Activated CD8-positive, alpha-beta T cell treated with anti-CD3 and anti-CD28 coated beads for 36 hours (primary cell): ENCODE measurements around the gene SLC44A2. TPM values are rescaled to one million over a fixed set of nuclear protein-coding genes. Genes with fewer than 3 reads are reported as not detected.

Experiments
- ATAC-seq: fragments of 200-7000 bp; cut with Tn5 transposase; one replicate; pipeline ENCODE4 v1.10.0; 2021; ENCODE audit warnings: mild to moderate bottlenecking, moderate library complexity
- CTCF ChIA-PET: fragments of 350-600 bp; sonication (Branson Sonifier 250); formaldehyde crosslinking; loops from one replicate; lab custom pipeline; 2021; ENCODE audit warnings: antibody characterized with exemption; lab: Charles Lee
- POLR2A ChIA-PET: fragments of 350-600 bp; sonication (Branson Sonifier 250); formaldehyde crosslinking; loops from one replicate; lab custom pipeline; 2021; ENCODE audit warnings: antibody characterized with exemption; lab: Charles Lee
- DNase-seq: peaks from one replicate; pipeline ENCODE4 v3.0.0-alpha.2; 2020
- H3K27ac Mint-ChIP-seq: one replicate; pipeline ENCODE4 v1.8.0; 2021; ENCODE audit warnings: mild to moderate bottlenecking, mixed read lengths
- H3K27me3 Mint-ChIP-seq: one replicate; pipeline ENCODE4 v1.8.0; 2021; ENCODE audit warnings: mixed read lengths
- H3K36me3 Mint-ChIP-seq: one replicate; pipeline ENCODE4 v1.8.0; 2021; ENCODE audit warnings: low read depth, mixed read lengths
- H3K4me1 Mint-ChIP-seq: one replicate; pipeline ENCODE4 v1.8.0; 2021; ENCODE audit warnings: low read depth, mixed read lengths
- H3K4me3 Mint-ChIP-seq: one replicate; pipeline ENCODE4 v1.8.0; 2021; ENCODE audit warnings: mild to moderate bottlenecking, moderate library complexity, mixed read lengths
- H3K9me3 Mint-ChIP-seq: one replicate; pipeline ENCODE4 v1.8.0; 2021; ENCODE audit warnings: mixed read lengths
- intact Hi-C: fragments of 100-400 bp; cut with micrococcal nuclease; formaldehyde crosslinking; loops from one replicate; pipeline ENCODE4 v1.10.0; 2022
- total RNA-seq, 2 experiments: library from RNA; stranded (reverse); gene quantifications; one replicate each; pipeline ENCODE4 v1.2.3, GENCODE V29; 2021
- TF ChIP-seq, protein P1 (sequence below): fragments of 200-600 bp; IDR thresholded peaks from one replicate; pipeline ENCODE4 v1.8.0; 2022; ENCODE audit warnings: antibody characterized with exemption, mild to moderate bottlenecking

SLC44A2 gene
- total RNA-seq, 2 experiments from 2014 or later: 66.0 to 71.4 TPM

- ATAC-seq: peak; percentile 25
- intact Hi-C loops: loop anchor here (5.0 kb wide), 1 partner anchor 42 kb away; no protein-coding TSS in a partner anchor
- peak overlapping the region; percentile 87 for H3K4me3 Mint-ChIP-seq
- peaks cover 52% of the 10 kb centered on the region for H3K36me3 Mint-ChIP-seq
- peak; percentile 69 for DNase-seq
- peaks cover 1% of the 10 kb centered on the region for H3K27me3 Mint-ChIP-seq
- TF ChIP-seq, protein P1, sequence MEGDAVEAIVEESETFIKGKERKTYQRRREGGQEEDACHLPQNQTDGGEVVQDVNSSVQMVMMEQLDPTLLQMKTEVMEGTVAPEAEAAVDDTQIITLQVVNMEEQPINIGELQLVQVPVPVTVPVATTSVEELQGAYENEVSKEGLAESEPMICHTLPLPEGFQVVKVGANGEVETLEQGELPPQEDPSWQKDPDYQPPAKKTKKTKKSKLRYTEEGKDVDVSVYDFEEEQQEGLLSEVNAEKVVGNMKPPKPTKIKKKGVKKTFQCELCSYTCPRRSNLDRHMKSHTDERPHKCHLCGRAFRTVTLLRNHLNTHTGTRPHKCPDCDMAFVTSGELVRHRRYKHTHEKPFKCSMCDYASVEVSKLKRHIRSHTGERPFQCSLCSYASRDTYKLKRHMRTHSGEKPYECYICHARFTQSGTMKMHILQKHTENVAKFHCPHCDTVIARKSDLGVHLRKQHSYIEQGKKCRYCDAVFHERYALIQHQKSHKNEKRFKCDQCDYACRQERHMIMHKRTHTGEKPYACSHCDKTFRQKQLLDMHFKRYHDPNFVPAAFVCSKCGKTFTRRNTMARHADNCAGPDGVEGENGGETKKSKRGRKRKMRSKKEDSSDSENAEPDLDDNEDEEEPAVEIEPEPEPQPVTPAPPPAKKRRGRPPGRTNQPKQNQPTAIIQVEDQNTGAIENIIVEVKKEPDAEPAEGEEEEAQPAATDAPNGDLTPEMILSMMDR: no peak
- ChIA-PET POLR2A (interaction anchor here (0.6 to 5.2 kb wide), 11 partner anchors 8 to 368 kb away, joined by 3 to 36 read pairs (median 4); partner anchors contain the start of genes ICAM4 and QTRT1), CTCF (interaction anchor here (1.6 to 1.7 kb wide), 3 partner anchors 11 to 73 kb away, joined by 4 to 12 read pairs (median 9); no protein-coding TSS in a partner anchor)
- H3K27ac Mint-ChIP-seq: peak overlapping the region; percentile 98
- no peaks in the 10 kb centered on the region for H3K9me3 Mint-ChIP-seq
- peaks cover 34% of the 10 kb centered on the region for H3K4me1 Mint-ChIP-seq
Measured at GRCh38 chr19:10654610-10655456, 29.5 kb downstream of the SLC44A2 start.

GRCh38 chr19:10655457-10656312, 30.3 kb downstream of the SLC44A2 start:
- Mint-ChIP-seq H3K4me3 (peak overlapping the region; percentile 87), H3K27me3 (peaks cover 1% of the 10 kb centered on the region), H3K27ac (peak overlapping the region; percentile 90), H3K9me3 (no peaks in the 10 kb centered on the region), H3K36me3 (peaks cover 61% of the 10 kb centered on the region), H3K4me1 (peaks cover 38% of the 10 kb centered on the region)
- DNase-seq: no peak
- ChIA-PET CTCF (interaction anchor here (1.6 to 1.7 kb wide), 3 partner anchors 12 to 74 kb away, joined by 4 to 12 read pairs (median 9); no protein-coding TSS in a partner anchor), POLR2A (interaction anchor here (0.6 to 5.2 kb wide), 12 partner anchors 9 to 369 kb away, joined by 3 to 36 read pairs (median 4); partner anchors contain the start of genes ICAM4 and QTRT1)
- intact Hi-C loops: no loop called here
- ATAC-seq: no peak
- TF ChIP-seq, protein P1: no peak

DNA sequence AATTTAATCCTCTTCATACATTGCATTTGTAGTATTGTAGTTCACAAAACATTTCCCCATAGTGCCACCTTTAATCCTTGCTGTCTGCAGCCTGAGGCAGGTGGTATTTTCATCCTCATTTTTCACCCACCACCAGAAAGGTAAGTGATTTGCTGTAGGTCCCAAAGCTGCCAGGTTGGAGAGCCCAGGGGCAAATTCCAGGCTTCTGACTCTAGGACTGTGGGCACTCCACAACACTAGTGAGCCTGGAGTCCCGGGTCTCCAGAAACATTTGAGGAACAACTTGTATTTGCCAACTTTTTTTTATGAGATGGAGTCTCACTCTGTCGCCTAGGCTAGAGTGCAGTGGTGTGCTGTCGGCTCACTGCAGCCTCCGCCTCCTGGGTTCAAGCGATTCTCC, 35.0 kb downstream of the SLC44A2 start:
- no peak overlapping the region for H3K4me3 Mint-ChIP-seq
- intact Hi-C loops: no loop called here

DNA sequence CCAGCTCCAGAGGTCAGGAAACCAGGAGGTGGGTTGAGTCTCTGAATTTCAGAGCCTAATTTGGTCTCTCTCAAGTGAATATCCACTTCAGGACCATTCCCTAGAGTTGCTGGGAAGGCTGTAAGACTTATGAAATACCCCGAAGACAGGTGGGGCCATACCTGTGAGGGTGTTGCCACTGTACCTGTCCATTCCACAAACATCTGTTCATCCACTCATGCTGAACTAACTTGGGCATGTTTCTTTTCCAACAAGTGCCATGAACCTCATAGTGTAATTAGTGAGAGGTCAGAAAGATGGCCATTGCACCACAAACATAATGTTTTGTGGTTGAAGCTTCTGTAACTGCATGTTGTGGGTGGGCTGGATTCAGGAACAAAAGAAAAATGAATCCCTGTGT, 36.6 kb downstream of the SLC44A2 start:
- peak overlapping the region; percentile 5 for H3K4me3 Mint-ChIP-seq
- no peak for ATAC-seq
- H3K4me1 Mint-ChIP-seq: peaks cover 56% of the 10 kb centered on the region

More for the DNA sequence above, 35.0 kb downstream of the SLC44A2 start:
- Mint-ChIP-seq H3K36me3 (peaks cover 58% of the 10 kb centered on the region), H3K9me3 (no peaks in the 10 kb centered on the region), H3K4me1 (peaks cover 56% of the 10 kb centered on the region), H3K27ac (peak overlapping the region; percentile 74), H3K27me3 (no peaks in the 10 kb centered on the region)
- no peak for ATAC-seq
- no peak for DNase-seq
- TF ChIP-seq, protein P1: no peak
- CTCF ChIA-PET: interaction anchor here (2.5 kb wide), 1 partner anchor 79 kb away, joined by 14 read pairs; no protein-coding TSS in a partner anchor
- POLR2A ChIA-PET: interaction anchor here (3.2 to 3.7 kb wide), 2 partner anchors 10 to 13 kb away, joined by 13 to 22 read pairs; no protein-coding TSS in a partner anchor

More for the DNA sequence above, 36.6 kb downstream of the SLC44A2 start:
- peaks cover 48% of the 10 kb centered on the region for H3K36me3 Mint-ChIP-seq
- H3K27ac Mint-ChIP-seq: peak overlapping the region; percentile 74
- DNase-seq: no peak
- H3K9me3 Mint-ChIP-seq: no peaks in the 10 kb centered on the region
- intact Hi-C loops: no loop called here
- ChIA-PET CTCF (interaction anchor here (0.8 to 2.5 kb wide), 5 partner anchors 9 to 81 kb away, joined by 3 to 14 read pairs (median 4); no protein-coding TSS in a partner anchor), POLR2A (interaction anchor here (0.6 to 3.7 kb wide), 19 partner anchors 9 to 499 kb away, joined by 3 to 22 read pairs (median 3); no protein-coding TSS in a partner anchor)
- TF ChIP-seq, protein P1: no peak
- H3K27me3 Mint-ChIP-seq: no peaks in the 10 kb centered on the region
